Prostate gland (tissue), 2 donors: ENCODE results near the gene DAZ2. TPM values are rescaled to one million over a fixed set of nuclear protein-coding genes. Genes with fewer than 3 reads are reported as not detected.
"Not testable (repeated sequence)": the region's sequence is repeated elsewhere in the genome, so short reads cannot be mapped to it uniquely, and the experiment has no call there.

Experiments
- DNase-seq: peaks from one replicate; pipeline ENCODE4 v3.0.0-alpha.2; 2019; ENCODE audit warnings: low spot score
- H3K27ac ChIP-seq, 2 donors: fragments of 200-600 bp; sonication (generic); 2 replicates each; pipeline ENCODE4 v1.5.1; 2017 to 2019
- H3K27me3 ChIP-seq: fragments of 200-600 bp; sonication (generic); replicated peaks from 2 replicates; pipeline ENCODE4 v1.5.1; 2019; ENCODE audit not compliant: insufficient read depth
- H3K36me3 ChIP-seq, 2 donors: fragments of 200-600 bp; sonication (generic); 1 replicate in 1 of 2; 2 replicates in 1 of 2; pipeline versions ENCODE4 v1.5.1 to v1.8.1; 2017 to 2019
- H3K4me1 ChIP-seq: fragments of 200-600 bp; sonication (generic); replicated peaks from 2 replicates; pipeline ENCODE4 v1.5.1; 2019
- H3K4me3 ChIP-seq, 2 donors: fragments of 200-600 bp; sonication (generic); 2 replicates each; pipeline ENCODE4 v1.5.1; 2017 to 2019
- H3K9me3 ChIP-seq: fragments of 200-600 bp; sonication (generic); 2 replicates; pipeline ENCODE4 v1.5.1; 2017
- WGBS: methylation state at CpG from one replicate; pipeline ENCODE4 v1.1.5; 2018; 5-methylcytosine and 5-hydroxymethylcytosine counted together
- intact Hi-C: fragments of 100-400 bp; cut with DNase I; formaldehyde crosslinking; loops from one replicate; pipeline ENCODE4 v1.14.2; 2022
- total RNA-seq, 2 donors: library from RNA; depleted of rRNA; stranded (reverse); fragments of >200 nt; gene quantifications; one replicate each; pipeline ENCODE4 v1.1.0, GENCODE V29; 2016

Gene DAZ2
- total RNA-seq: 1 to 10 TPM in 1 of 2 donors, not detected in 1; 2.3 TPM

GRCh38 chrY:23219233-23219632 lies at the start of gene DAZ2:
DAZ2 (plus strand) TSS chrY:23219533; CDS start chrY:23219741, 208 bp downstream.
- H3K4me3 ChIP-seq, DNase-seq, H3K9me3 ChIP-seq, H3K36me3 ChIP-seq, H3K27me3 ChIP-seq, H3K27ac ChIP-seq, H3K4me1 ChIP-seq, intact Hi-C loops: not testable (repeated sequence)
- no CpG with 5 or more reads among the region's 23 CpGs for WGBS

- intact Hi-C loops, H3K4me3 ChIP-seq, H3K9me3 ChIP-seq, DNase-seq, H3K36me3 ChIP-seq, H3K4me1 ChIP-seq, H3K27ac ChIP-seq, H3K27me3 ChIP-seq: not testable (repeated sequence)
- WGBS: no CpG with 5 or more reads among the region's 23 CpGs
These were observed 20.4 kb upstream of the DAZ2 start, which contains the start of gene DAZ1 for GRCh38 chrY:23198908-23199307. DAZ1 (minus strand) TSS chrY:23199008; CDS start chrY:23198800, 208 bp downstream.

- intact Hi-C loops, H3K4me3 ChIP-seq, H3K27me3 ChIP-seq, H3K4me1 ChIP-seq, H3K9me3 ChIP-seq, H3K36me3 ChIP-seq, DNase-seq, H3K27ac ChIP-seq: not testable (repeated sequence)
- WGBS: no CpG with 5 or more reads among the region's 4 CpGs
These were observed 11.9 kb upstream of the DAZ2 start for GRCh38 chrY:23207455-23207854.

- H3K27ac ChIP-seq, H3K27me3 ChIP-seq: not testable (repeated sequence)
- 63% methylated on average over 2 of the region's 4 CpGs for WGBS
These were observed 9.4 kb upstream of the DAZ2 start for GRCh38 chrY:23209802-23210495.

GRCh38 chrY:23210681-23211080 lies 8.7 kb upstream of the DAZ2 start:
- H3K27ac ChIP-seq, H3K4me3 ChIP-seq, H3K36me3 ChIP-seq, intact Hi-C loops, H3K4me1 ChIP-seq, H3K9me3 ChIP-seq, DNase-seq, H3K27me3 ChIP-seq: not testable (repeated sequence)
- no CpG with 5 or more reads among the region's 4 CpGs for WGBS

More at GRCh38 chrY:23209802-23210495, 9.4 kb upstream of the DAZ2 start:
- H3K4me1 ChIP-seq, DNase-seq, H3K36me3 ChIP-seq, H3K4me3 ChIP-seq, H3K9me3 ChIP-seq, intact Hi-C loops: not testable (repeated sequence)

Other genes starting within 250 kb of the DAZ2 start
- gene BPY2, start 235.3 kb upstream of the DAZ2 start, total RNA-seq: not detected
- 1 to 10 TPM in 1 of 2 donors, not detected in 1; 5.3 TPM for gene DAZ1, start 20.5 kb upstream of the DAZ2 start, total RNA-seq